ENCODE results near the gene AGA. TPM values are rescaled to one million over a fixed set of nuclear protein-coding genes. Genes with fewer than 3 reads are reported as not detected.

The AGA gene
- total and polyA plus RNA-seq, 2 donors from 2014 or later, result 23.0 to 23.6 TPM

DNA sequence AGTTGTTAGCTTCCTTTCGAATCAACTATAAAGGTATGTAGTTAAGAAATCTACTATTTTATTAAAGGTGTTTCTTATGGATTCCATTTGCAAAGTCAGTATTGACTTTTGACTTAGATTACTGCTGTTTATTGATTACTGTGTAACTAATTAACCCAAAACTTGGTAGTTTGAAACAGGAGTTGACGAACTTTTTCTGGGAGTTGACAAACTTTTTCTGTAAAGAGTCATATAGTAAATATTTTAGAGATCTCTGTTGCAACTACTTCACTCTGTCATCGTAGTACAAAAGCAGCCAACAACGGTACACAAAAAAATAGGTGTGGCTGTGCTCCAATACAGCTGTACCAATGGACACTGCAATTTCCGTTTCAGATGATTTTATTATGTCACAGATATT, 30.2 kb downstream of the AGA start:
- Histone ChIP-seq H3K9me3 (ENCODE audit: control insufficient read depth in 2 of 3, insufficient read depth in 1 of 3, low read length in 3 of 3) (no peaks in the 10 kb centered on the region), H3K36me3 (ENCODE audit: control insufficient read depth in 2 of 3, insufficient read depth in 3 of 3, low read length in 3 of 3) (no peaks in the 10 kb centered on the region), H3K4me3 (ENCODE audit: low read length in 3 of 3) (no peak overlapping the region), H3K27me3 (ENCODE audit: control insufficient read depth, insufficient read depth, low read length) (no peaks in the 10 kb centered on the region), H3K9ac (ENCODE audit: low read length in 3 of 3) (no peak overlapping the region), H3K4me1 (ENCODE audit: control insufficient read depth in 2 of 3, insufficient read depth in 2 of 3, low read depth in 1 of 3, low read length in 3 of 3) (no peaks in the 10 kb centered on the region), H3K27ac (ENCODE audit: low read depth in 2 of 2, low read length in 2 of 2) (no peak overlapping the region)
- TF ChIP-seq, protein P1, sequence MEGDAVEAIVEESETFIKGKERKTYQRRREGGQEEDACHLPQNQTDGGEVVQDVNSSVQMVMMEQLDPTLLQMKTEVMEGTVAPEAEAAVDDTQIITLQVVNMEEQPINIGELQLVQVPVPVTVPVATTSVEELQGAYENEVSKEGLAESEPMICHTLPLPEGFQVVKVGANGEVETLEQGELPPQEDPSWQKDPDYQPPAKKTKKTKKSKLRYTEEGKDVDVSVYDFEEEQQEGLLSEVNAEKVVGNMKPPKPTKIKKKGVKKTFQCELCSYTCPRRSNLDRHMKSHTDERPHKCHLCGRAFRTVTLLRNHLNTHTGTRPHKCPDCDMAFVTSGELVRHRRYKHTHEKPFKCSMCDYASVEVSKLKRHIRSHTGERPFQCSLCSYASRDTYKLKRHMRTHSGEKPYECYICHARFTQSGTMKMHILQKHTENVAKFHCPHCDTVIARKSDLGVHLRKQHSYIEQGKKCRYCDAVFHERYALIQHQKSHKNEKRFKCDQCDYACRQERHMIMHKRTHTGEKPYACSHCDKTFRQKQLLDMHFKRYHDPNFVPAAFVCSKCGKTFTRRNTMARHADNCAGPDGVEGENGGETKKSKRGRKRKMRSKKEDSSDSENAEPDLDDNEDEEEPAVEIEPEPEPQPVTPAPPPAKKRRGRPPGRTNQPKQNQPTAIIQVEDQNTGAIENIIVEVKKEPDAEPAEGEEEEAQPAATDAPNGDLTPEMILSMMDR (IDR thresholded peaks at IDR 0.05; ENCODE audit: borderline replicate concordance, extremely low read depth, insufficient read depth), result no peak
- DNase-seq (no peak), FAIRE-seq (no peak)
- intact Hi-C loops (cut with DNase I), result no loop called here

DNA sequence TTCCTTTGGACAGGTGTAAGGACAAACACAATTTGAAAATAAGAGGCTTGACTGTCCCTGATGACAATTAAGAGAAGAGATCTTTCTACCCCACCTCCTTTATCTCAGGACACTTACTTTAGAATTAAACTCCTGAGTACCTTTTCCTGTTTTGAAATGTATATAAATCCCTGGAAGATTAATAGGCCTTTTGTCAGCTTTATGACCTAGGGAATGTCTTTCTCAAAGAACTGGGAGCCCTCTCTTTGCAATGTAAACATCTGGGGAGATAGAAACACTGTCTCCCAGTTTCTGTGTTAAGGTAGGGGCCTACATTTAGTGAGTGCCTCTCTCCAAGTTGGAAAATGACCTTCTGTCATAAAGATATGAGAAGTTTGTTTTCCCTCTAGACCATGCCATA, 31.7 kb downstream of the AGA start:
- TF ChIP-seq, protein P1 (IDR thresholded peaks at IDR 0.05; ENCODE audit: borderline replicate concordance, extremely low read depth, insufficient read depth), result no peak
- H3K4me3 ChIP-seq (ENCODE audit: low read length in 3 of 3), result no peak overlapping the region
- DNase-seq (peak in 2 of 5 donors; percentile 34 to 62), FAIRE-seq (no peak)
- intact Hi-C loops (cut with DNase I), result no loop called here
- H3K27ac ChIP-seq (ENCODE audit: low read depth in 2 of 2, low read length in 2 of 2), result no peak overlapping the region
- H3K27me3 ChIP-seq (ENCODE audit: control insufficient read depth, insufficient read depth, low read length), result no peaks in the 10 kb centered on the region
- H3K36me3 ChIP-seq (ENCODE audit: control insufficient read depth in 2 of 3, insufficient read depth in 3 of 3, low read length in 3 of 3), result no peaks in the 10 kb centered on the region
- no peak overlapping the region for H3K9ac ChIP-seq (ENCODE audit: low read length in 3 of 3)
- H3K4me1 ChIP-seq (ENCODE audit: control insufficient read depth in 2 of 3, insufficient read depth in 2 of 3, low read depth in 1 of 3, low read length in 3 of 3), result no peaks in the 10 kb centered on the region
- no peaks in the 10 kb centered on the region for H3K9me3 ChIP-seq (ENCODE audit: control insufficient read depth in 2 of 3, insufficient read depth in 1 of 3, low read length in 3 of 3)

DNA sequence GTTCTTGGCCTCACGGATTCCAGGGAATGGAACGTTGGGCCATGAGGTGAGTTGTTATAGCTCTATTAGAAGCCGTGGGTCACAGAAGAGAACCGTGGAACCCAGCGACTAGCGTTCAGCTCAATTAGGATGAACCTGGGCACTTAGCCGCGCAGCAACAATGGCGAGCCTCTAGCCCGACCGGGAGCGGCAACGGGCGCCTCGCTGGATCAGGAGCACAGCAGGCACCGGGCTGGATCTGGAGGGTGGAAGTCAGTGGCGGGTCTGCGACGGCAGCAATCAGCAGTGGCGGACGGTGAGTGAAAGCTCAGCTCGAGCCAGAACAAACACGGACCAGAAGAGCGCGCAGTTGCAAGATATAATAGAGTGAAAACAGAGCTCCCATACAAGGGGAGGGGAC, 34.2 kb downstream of the AGA start:
- Histone ChIP-seq H3K27ac (ENCODE audit: low read depth in 2 of 2, low read length in 2 of 2) (no peak overlapping the region), H3K4me3 (ENCODE audit: low read length in 3 of 3) (no peak overlapping the region), H3K4me1 (ENCODE audit: control insufficient read depth in 2 of 3, insufficient read depth in 2 of 3, low read depth in 1 of 3, low read length in 3 of 3) (peaks cover 0 to 5% (median 2%) of the 10 kb centered on the region in 3 donors), H3K36me3 (ENCODE audit: control insufficient read depth in 2 of 3, insufficient read depth in 3 of 3, low read length in 3 of 3) (no peaks in the 10 kb centered on the region), H3K9me3 (ENCODE audit: control insufficient read depth in 2 of 3, insufficient read depth in 1 of 3, low read length in 3 of 3) (no peaks in the 10 kb centered on the region), H3K27me3 (ENCODE audit: control insufficient read depth, insufficient read depth, low read length) (no peaks in the 10 kb centered on the region), H3K9ac (ENCODE audit: low read length in 3 of 3) (no peak overlapping the region)
- DNase-seq (no peak), FAIRE-seq (no peak)
- TF ChIP-seq, protein P1 (IDR thresholded peaks at IDR 0.05; ENCODE audit: borderline replicate concordance, extremely low read depth, insufficient read depth), result no peak
- intact Hi-C loops (cut with DNase I), result no loop called here

DNA sequence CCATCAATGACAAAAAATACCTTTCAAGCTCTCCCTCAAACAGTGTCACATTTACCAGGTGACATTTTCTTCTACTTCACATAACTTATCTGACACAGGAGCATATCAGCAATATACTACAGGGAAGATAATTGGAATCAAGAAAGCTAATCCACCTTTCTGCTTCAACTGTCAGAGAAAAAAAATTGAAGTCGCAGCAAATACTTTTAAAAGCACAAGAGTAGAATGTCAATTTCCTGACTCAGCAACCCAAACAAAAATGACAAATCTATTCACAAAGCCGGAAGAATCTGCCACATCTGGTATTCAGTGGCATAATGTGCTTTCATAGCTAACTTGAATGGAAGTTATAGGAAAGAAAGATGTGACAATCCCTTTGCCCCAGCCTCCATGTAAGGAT, 36.7 kb downstream of the AGA start:
- Histone ChIP-seq H3K27me3 (ENCODE audit: control insufficient read depth, insufficient read depth, low read length) (no peaks in the 10 kb centered on the region), H3K36me3 (ENCODE audit: control insufficient read depth in 2 of 3, insufficient read depth in 3 of 3, low read length in 3 of 3) (no peaks in the 10 kb centered on the region), H3K9me3 (ENCODE audit: control insufficient read depth in 2 of 3, insufficient read depth in 1 of 3, low read length in 3 of 3) (no peaks in the 10 kb centered on the region), H3K27ac (ENCODE audit: low read depth in 2 of 2, low read length in 2 of 2) (no peak overlapping the region), H3K9ac (ENCODE audit: low read length in 3 of 3) (no peak overlapping the region), H3K4me3 (ENCODE audit: low read length in 3 of 3) (no peak overlapping the region), H3K4me1 (ENCODE audit: control insufficient read depth in 2 of 3, insufficient read depth in 2 of 3, low read depth in 1 of 3, low read length in 3 of 3) (peaks cover 0 to 5% (median 2%) of the 10 kb centered on the region in 3 donors)
- FAIRE-seq (no peak), DNase-seq (no peak)
- intact Hi-C loops (cut with DNase I), result no loop called here
- TF ChIP-seq, protein P1 (IDR thresholded peaks at IDR 0.05; ENCODE audit: borderline replicate concordance, extremely low read depth, insufficient read depth), result no peak
